Vagina (tissue), 2 donors: ENCODE data around the gene MED15. TPM values are rescaled to one million over a fixed set of nuclear protein-coding genes. Genes with fewer than 3 reads are reported as not detected.
"Not testable (repeated sequence)": the region's sequence is repeated elsewhere in the genome, so short reads cannot be mapped to it uniquely, and the experiment has no call there.

Experiments
- DNase-seq, 2 donors: peaks; one replicate each; pipeline ENCODE4 v3.0.0-alpha.2; 2017; ENCODE audit errors: extremely low spot score in 2 of 2
- H3K27ac ChIP-seq: fragments of 200-600 bp; sonication (generic); one replicate; pipeline ENCODE4 v1.5.1; 2019
- H3K27me3 ChIP-seq: fragments of 200-600 bp; sonication (generic); one replicate; pipeline ENCODE4 v1.5.1; 2019
- H3K36me3 ChIP-seq, 2 donors: fragments of 200-600 bp; sonication (generic); one replicate each; pipeline ENCODE4 v1.5.1; 2017 to 2019
- H3K4me1 ChIP-seq: fragments of 200-600 bp; sonication (generic); one replicate; pipeline ENCODE4 v1.5.1; 2019
- H3K4me3 ChIP-seq, 2 donors: fragments of 200-600 bp; sonication (generic); 1 replicate in 1 of 2; 2 replicates in 1 of 2; pipeline ENCODE4 v1.5.1; 2016 to 2019
- H3K9me3 ChIP-seq: fragments of 200-600 bp; sonication (generic); one replicate; pipeline ENCODE4 v1.5.1; 2019
- POLR2A ChIP-seq, 2 donors: fragments of 450-650 bp; IDR thresholded peaks; one replicate each; pipeline ENCODE4 v1.6.1; 2017; ENCODE audit warnings: antibody characterized with exemption in 2 of 2, mild to moderate bottlenecking in 2 of 2, moderate library complexity in 2 of 2
- POLR2AphosphoS5 ChIP-seq, 2 donors: sonication (generic); formaldehyde crosslinking; IDR thresholded peaks; one replicate each; pipeline ENCODE4 v1.9.0; 2017; ENCODE audit warnings: antibody characterized with exemption in 2 of 2, mild to moderate bottlenecking in 2 of 2, low read depth in 1 of 2; ENCODE audit not compliant: insufficient read depth in 1 of 2
- intact Hi-C: fragments of 100-400 bp; cut with DNase I; formaldehyde crosslinking; loops from one replicate; pipeline ENCODE4 v1.15.1; 2023
- total RNA-seq: library from RNA; depleted of rRNA; stranded (reverse); fragments of >200 nt; gene quantifications from one replicate; pipeline ENCODE4 v1.2.3, GENCODE V29; 2016
- TF ChIP-seq, protein P1 (sequence below), 3 experiments: fragments of 450-650 bp in 2 of 3; fragments of 200-600 bp in 1 of 3; sonication (generic) in 1 of 3; IDR thresholded peaks; one replicate each; pipeline ENCODE4 v1.5.1; 2017 to 2019; ENCODE audit warnings: antibody characterized with exemption in 3 of 3, mild to moderate bottlenecking in 2 of 3, moderate library complexity in 2 of 3

Gene MED15
- total RNA-seq, 1 donor from 2014 or later: 72.2 TPM

DNA sequence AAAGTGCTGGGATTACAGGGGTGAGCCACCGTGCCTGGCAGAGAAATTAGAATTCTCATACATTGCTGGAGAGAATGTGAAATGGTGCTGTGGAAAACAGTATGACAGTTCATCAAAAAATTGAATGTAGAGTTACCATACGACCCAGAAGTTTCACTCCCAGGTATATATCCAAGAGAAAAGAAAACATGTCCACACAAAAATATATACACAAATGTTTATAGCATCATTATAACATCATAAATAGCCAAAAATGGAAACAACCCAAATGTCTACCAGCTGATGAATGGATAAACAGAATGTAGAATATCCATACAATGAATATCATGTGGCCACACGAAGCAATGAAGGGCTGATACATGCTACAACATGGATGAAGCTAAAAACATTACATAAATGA lies 34.6 kb downstream of the MED15 start:
- Histone ChIP-seq H3K27me3 (no peaks in the 10 kb centered on the region), H3K27ac (no peak overlapping the region), H3K4me1 (peaks cover 8% of the 10 kb centered on the region), H3K4me3 (no peak overlapping the region), H3K9me3 (no peaks in the 10 kb centered on the region), H3K36me3 (peaks cover 0 to 12% of the 10 kb centered on the region in 2 donors)
- TF ChIP-seq, protein P1, sequence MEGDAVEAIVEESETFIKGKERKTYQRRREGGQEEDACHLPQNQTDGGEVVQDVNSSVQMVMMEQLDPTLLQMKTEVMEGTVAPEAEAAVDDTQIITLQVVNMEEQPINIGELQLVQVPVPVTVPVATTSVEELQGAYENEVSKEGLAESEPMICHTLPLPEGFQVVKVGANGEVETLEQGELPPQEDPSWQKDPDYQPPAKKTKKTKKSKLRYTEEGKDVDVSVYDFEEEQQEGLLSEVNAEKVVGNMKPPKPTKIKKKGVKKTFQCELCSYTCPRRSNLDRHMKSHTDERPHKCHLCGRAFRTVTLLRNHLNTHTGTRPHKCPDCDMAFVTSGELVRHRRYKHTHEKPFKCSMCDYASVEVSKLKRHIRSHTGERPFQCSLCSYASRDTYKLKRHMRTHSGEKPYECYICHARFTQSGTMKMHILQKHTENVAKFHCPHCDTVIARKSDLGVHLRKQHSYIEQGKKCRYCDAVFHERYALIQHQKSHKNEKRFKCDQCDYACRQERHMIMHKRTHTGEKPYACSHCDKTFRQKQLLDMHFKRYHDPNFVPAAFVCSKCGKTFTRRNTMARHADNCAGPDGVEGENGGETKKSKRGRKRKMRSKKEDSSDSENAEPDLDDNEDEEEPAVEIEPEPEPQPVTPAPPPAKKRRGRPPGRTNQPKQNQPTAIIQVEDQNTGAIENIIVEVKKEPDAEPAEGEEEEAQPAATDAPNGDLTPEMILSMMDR (IDR thresholded peaks at IDR 0.05): no peak
- TF ChIP-seq POLR2A (IDR thresholded peaks at IDR 0.05): no peak
- no peak for TF ChIP-seq POLR2AphosphoS5 (IDR thresholded peaks at IDR 0.05; ENCODE audit: insufficient read depth in 1 of 2, low read depth in 1 of 2)
- intact Hi-C loops: no loop called here
- DNase-seq: no peak

DNA sequence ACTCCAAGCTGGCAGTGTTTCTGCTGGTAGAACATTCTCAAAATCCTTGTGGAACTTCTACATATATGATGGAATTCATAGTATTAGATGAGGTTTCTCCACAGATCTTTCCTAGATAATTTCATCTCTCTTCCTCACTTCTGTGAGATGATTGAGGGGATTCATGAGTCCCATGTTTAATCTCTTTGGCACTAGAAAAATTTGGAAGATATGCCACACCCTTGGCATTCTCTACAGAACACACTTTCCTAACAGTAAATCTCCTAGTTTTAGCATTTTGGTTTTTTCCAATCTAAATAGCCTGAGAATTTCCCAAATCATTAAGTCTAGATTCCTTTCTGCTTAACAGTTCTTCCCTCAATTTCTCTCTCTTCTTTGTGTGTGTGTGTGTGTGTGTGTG lies 35.3 kb downstream of the MED15 start:
- H3K27me3 ChIP-seq: no peaks in the 10 kb centered on the region
- H3K9me3 ChIP-seq: no peaks in the 10 kb centered on the region
- no peak for DNase-seq
- no peak overlapping the region for H3K4me3 ChIP-seq
- H3K27ac ChIP-seq: no peak overlapping the region
- no peak for TF ChIP-seq POLR2AphosphoS5 (IDR thresholded peaks at IDR 0.05; ENCODE audit: insufficient read depth in 1 of 2, low read depth in 1 of 2)
- no peak for TF ChIP-seq POLR2A (IDR thresholded peaks at IDR 0.05)
- TF ChIP-seq, protein P1 (IDR thresholded peaks at IDR 0.05): no peak
- H3K4me1 ChIP-seq: peaks cover 8% of the 10 kb centered on the region
- peaks cover 0 to 11% of the 10 kb centered on the region in 2 donors for H3K36me3 ChIP-seq
- intact Hi-C loops: no loop called here

DNA sequence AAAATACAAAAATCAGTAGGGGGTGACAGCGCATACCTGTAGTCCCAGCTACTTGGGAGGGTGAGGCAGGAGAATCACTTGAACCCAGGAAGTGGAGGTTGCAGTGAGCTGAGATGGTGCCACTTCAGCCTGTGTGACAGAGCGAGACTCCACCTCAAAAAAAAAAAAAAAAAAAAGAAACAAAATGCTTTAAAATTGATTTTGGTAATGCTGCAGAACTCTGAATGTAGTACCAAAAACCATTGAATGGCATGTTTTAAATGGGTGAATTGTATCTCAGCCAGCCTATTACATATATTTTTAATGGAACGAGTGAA lies 37.9 kb downstream of the MED15 start:
- H3K36me3 ChIP-seq, DNase-seq, H3K27me3 ChIP-seq, H3K4me3 ChIP-seq, intact Hi-C loops, H3K27ac ChIP-seq, H3K9me3 ChIP-seq: not testable (repeated sequence)
- H3K4me1 ChIP-seq: peaks cover 28% of the 10 kb centered on the region

DNA sequence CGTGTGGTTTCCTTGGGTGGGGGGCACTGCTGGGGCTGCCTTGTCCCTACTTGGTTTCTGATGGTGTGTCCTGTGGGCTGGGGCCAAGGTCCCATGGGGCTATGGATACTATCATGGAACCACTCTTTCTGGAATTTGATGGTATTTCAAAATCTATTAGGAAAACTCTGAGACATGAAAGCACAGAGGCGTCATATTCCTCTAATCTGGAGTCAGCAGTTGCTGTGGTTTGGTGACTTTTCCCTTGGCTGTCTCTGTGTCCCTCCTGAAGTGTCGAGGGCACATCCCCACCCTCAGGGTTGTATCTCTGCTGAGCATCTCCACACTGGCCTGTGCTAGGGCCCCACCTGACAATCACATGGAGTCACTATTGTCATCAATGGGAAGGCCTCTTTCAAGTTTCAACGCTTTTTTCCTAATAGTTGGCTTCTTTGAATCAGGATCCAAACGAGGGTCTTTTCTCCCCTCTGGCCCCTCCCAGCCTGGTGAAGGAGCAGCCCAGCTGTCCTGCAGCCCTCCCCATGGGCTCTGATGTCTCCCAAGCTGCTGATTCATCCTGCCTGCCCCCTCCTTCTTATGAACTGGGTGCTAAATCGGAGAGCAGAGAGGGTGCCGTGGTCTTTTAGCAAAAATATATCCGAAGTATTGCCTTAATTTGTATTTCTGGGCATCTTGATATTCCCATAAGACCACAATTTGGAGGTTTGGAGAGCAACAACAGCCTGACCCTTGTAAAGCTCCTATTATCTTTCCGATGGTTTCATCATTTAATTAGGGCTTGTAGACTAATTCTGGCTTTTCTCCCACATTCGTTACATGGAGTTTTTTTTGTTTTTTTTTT lies 38.5 kb downstream of the MED15 start:
- H3K36me3 ChIP-seq: no peaks in the 10 kb centered on the region
- intact Hi-C loops: no loop called here
- no peaks in the 10 kb centered on the region for H3K9me3 ChIP-seq
- DNase-seq: no peak
- peak overlapping the region; percentile 26 for H3K27ac ChIP-seq
- H3K4me1 ChIP-seq: peaks cover 34% of the 10 kb centered on the region
- no peaks in the 10 kb centered on the region for H3K27me3 ChIP-seq
- H3K4me3 ChIP-seq: no peak overlapping the region
- TF ChIP-seq, protein P1 (IDR thresholded peaks at IDR 0.05): no peak
- TF ChIP-seq POLR2A (IDR thresholded peaks at IDR 0.05) (no peak), POLR2AphosphoS5 (IDR thresholded peaks at IDR 0.05; ENCODE audit: insufficient read depth in 1 of 2, low read depth in 1 of 2) (no peak)

DNA sequence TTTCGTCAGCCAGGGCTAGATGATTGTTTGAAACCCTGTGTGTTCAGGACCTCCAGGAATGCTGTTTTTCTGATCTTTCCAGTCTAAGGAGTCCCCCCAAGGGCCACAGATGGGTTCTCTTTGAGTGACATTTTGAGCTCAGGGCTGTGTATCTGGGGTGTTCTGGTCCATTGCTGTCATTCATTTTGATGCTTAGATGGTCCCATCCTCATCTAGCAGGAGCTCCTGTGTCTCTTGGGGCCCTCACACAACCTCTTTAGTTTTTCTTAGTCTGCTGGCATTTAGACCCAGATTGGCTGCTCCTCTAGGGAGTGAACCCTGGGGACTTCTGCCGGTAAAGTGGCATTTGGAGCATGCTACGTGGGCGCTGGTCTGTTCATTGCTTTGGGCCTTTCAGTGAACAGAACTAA lies 39.1 kb downstream of the MED15 start:
- Histone ChIP-seq H3K4me1 (peaks cover 41% of the 10 kb centered on the region), H3K9me3 (no peaks in the 10 kb centered on the region), H3K27ac (peak overlapping the region; percentile 26), H3K36me3 (no peaks in the 10 kb centered on the region), H3K4me3 (no peak overlapping the region), H3K27me3 (no peaks in the 10 kb centered on the region)
- DNase-seq: no peak
- intact Hi-C loops: no loop called here
- TF ChIP-seq, protein P1 (IDR thresholded peaks at IDR 0.05): no peak
- no peak for TF ChIP-seq POLR2A (IDR thresholded peaks at IDR 0.05)
- TF ChIP-seq POLR2AphosphoS5 (IDR thresholded peaks at IDR 0.05; ENCODE audit: insufficient read depth in 1 of 2, low read depth in 1 of 2): no peak
